Activated CD4-positive, alpha-beta T cell treated with anti-CD3 and anti-CD28 coated beads, Interleukin-2, Interleukin-4, amounts not matched to agents 100 ng/mL and 50 ng/mL, durations not matched to agents 16 hours and 8 hours (primary cell): ENCODE measurements around the gene PIGZ.
A peak's percentile ranks its signal among the peaks of the same experiment; 100 is the strongest.

Source experiments
- DNase-seq: peaks from one replicate; pipeline ENCODE4 v3.0.0-alpha.2; 2020; ENCODE audit warnings: low spot score

PIGZ gene

DNA sequence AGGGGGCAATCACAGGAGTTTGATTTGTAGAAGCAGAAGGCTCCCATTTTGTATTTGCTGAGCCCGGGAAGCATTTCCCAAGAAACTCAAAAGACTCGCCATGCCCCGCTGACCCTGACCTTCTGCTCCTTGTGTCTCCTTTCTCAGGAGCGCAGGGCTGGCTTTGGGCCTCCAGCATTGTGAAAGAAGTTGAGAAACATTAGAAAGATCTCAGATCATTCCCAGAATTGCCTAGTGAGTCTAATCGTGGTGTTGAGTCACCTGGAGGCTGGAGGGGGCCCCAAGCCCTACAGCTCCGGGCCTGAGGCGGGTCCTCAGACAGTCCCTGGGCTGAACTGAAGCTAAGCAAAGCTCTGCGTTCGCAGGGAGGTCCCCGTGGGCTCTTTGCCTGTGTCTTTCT lies 10.9 kb upstream of the PIGZ start:
- no peak for DNase-seq

DNA sequence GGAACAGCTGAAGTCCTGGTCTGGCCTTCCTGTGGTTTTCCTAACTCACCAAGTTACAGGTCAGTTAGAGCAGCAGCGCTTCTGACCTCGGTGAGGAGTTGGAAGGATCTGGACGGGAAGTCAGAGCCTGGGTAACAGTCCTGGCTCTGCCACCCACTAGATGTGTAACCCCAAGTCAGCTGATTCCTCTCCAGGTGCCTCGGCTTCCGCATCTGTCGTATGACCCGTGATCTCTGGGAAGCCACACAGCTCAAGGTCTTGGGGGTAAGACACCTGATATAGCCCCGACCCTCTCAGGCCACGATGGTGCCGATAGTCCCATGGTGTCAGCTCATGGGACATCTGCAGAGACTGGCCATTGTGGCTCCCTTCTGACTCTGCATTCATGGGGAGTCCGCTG lies 8.3 kb upstream of the PIGZ start:
- no peak for DNase-seq

DNA sequence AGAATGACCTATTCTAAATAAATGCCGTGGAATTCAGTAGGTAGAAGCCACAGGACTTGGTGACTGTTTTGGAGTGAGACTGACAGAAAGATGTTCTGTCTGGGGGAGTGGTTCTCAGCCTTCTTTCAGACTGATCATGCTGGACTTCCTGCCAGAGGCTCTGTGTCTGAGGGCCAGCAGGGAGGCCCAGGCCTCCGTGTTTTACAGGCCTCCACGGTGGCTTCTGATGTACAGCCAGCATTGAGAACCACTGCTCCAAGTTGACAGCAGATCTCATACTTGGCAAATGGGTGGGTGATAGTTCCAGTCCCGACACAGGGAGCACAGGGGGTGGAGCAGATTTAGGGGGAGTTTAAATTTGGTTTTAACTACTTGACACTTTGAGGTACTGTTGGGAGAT lies 6.7 kb upstream of the PIGZ start:
- no peak for DNase-seq

DNA sequence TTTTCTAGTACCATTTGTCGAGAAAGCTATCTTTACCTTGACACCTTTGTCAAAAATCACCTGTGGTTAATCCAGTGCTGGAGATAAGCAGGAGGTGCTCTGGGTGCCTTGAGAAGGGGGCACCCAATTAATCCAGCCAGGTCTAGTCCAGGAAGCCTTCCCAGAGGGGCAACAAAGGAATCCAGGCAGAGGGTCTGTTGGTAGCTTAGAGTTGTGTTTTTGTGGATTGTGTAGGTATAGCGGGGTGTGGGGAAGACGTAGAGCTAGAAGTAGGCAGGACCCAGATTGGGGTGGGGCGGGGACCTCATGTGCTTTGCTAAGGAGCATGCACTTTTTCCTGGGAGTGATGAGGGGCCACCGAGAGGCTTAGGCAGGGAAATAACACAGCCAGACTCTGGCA lies 6.0 kb upstream of the PIGZ start:
- DNase-seq = no peak

DNA sequence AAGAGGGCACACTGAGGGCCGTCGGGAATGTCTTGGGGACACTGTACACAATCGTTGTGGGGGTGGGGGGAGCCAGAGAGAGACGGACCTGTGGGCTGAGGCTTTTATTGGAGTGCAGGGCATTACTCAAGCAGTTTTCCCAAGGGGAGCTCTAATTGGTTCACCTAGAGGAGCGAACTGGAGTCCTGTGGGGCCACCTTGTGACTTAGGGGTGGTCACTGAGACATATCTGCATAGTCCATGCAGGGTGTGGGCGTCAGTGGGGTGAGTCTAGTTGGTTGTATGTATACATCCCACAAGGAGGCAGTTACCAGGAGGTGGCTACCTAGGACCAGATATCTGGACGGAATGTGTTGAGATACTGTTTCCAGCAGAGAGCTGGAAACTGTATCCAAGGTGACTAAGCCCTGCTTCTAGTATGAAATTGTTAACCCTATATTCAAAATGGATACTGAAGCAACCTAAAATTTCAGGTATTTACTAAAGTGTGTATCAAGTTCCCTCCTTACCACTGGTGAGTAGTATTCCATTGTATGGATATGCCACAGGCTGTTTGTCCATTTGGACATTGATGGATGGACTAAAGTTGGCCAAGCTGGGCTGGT lies 2.6 kb upstream of the PIGZ start:
- DNase-seq = no peak

DNA sequence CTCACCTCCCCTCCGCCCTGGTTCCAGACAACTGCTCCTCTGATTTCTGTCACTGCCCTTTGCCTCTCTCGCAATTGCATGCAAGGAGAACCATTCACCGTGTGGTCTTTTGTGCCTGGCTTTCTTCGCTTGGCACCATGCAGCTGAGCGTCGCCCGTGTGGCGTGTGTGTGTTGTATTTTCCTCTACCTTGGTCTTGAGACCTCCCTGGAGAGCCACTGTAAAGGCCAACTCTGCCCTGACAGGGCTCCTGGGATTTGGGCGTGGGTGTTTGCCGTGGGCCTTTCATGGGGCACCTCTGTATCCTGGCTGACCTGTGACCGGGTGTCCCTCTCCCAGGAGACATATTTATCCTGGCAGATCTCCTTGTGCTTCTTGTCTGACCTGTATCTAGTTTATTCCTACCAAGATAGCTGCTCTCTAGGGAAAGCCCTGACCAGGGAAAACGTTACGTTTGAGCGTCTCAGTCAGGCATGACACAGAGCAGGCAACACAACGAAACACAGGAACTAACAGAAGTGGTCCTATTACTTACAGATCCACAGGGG lies 2.0 kb upstream of the PIGZ start:
- DNase-seq = no peak

DNA sequence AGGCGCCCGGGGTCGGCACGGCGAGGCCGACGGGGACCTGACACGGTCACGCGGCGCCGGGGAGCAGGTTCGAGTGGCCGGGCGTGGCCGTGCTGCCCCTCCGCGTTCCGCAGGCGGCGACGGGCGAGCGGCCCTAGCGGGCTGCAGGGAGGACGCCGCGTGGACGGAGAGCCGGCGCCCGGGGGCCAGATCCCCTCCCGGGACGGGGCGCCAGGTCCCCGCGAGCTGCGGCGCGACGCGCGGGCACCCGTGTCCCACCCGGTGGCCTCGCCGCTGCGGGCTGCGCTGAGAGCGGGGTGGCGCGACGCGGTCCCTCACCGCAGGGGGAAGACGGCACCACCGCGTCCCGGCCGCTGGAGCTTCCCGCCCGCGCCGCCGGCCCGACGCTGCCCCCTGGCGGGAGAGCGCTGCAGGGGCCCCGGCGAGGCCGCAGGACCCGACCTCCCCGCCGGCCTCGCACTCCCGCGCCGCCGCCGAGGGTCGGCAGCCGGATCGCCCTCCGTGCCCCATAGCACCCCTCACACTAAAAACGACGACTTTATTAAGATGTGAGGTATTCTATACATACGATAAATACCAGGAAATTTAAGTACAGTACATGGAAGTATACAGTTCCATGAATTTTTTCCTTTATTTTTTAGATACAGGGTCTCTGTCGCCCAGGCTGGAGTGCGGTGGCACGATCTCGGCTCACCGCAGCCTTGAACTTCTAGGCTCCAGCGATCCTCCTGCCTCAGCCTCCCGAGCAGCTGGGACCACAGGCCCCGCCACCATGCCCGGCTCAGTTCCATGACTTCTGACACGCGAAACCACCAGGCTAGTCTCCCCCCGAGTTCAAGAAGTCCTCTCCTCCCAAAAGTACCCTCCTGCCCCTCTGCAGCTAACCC lies 1.3 kb upstream of the PIGZ start:
- peak; percentile 62 for DNase-seq

DNA sequence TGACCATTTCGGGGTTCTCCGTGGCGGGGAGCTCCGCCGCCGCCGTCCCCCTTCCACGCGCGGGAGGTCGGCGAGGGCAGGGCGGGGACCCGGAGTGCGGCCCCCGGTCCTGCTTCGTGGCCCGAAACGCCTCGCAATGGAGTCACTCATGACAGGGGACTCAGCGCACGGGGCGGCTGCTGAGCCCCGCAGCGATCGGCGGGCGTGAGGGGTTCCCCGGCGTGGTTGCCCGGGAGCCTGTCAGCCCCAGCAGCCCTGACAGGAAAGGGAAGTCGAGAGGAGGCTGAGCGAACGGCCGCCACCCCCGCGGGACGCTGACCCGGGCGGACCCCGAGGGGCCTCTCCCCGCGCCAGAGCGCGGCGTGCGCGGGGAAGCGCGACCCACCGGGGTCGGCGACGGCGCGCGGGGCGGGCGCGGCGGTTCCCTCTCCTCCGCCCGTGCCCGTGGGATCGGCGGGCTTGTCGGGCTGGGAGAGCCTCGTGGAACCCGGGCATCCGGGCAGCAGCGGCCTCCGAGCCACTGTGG lies 564 bp upstream of the PIGZ start:
- DNase-seq = peak; percentile 34

DNA sequence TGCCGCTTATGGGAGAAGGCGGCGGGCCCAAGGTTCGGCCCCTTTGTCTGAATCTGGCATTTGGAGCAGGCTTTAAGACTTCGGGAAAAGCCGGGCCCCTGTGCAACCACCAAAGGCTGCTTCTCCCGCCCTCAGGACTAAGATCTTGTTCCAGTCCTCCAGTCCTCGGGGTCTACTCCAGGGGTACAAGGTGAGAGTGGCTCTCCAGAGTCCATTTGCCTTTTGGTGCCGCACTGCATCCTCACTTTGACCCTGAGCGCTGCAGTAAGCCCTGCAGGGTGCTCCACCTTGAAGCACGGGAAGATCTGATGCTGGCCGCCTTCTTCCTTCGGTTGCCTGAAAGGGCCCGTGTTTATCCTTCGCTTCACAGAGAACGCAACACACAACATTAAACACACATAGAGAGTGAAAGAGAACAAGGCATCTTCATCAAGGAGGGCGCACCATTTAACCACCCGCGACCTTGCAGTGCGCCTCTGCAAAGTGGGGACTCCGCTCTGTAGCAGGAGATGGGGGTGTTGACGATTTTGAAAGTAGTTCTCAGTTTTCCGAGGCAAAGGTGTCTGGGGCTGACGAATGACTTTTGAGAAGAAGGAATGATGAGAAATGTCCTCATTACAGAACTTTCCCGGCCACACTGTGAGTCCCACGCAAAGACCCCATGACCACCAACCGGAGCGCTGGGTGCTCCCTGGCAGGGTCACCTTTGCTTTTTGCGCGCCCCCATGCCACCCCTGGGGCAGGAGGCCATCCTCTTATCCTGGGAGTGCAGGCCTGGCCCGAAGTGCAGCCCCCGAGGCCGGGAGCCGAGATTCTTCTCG lies 1.0 kb downstream of the PIGZ start:
- DNase-seq = no peak

DNA sequence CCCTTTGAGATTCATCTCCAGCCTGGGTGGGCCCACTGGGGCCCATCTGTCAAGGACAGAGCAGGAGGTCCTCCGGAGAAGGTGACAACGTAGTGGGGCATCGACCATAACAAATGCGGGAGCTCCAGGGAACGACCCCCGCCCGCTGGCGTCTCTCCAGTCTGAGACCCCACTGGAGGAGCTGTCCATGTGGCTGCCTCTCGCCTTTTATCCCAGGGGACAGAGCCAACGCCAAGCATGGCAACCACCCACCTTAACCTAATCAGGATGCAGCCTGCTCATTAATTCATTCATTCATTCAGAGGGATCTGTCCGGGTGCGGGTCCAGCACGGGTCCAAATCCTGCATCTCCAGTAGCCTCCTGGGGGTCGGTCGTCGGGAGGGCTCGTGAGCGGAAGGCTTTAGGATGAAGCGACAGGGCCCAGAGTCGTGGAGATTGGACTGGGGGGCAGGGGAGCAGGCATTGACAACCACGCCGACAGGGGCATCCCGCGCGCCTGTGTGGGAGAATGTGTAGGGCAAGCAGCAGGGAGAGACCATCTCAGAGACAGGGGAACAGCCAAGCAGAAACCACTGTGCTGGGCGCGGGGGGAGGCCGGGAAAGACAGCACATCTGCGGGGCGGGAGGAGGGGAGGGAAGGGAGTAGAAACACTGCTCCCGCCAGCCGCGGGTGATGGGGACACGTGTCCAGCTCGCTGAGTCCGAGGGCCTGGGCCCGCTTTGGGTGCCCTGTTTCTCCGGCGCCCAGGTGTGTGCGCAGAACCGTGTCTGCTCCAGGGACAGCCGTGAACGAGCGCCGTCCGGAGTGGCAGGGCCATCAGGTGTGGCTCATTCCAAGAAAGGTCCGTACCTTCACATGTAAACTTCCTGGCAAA lies 1.9 kb downstream of the PIGZ start:
- DNase-seq = no peak

DNA sequence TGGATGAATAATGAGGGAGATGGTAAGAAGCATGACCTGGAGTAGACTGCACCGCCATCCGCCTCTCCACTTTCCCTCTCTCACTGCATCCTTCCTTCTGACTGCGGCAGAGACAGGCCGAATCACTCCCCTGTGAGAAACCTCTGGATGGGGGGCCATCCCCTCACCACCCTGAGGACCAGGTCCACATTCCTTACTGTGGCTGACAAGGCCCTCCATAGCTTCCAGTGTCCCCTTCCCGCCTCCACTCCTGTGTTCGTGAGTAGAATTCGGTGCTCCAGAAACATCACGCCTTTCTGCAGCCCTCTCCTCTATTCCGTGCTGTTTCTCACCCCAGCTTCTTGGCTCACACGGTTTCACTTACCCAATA lies 2.8 kb downstream of the PIGZ start:
- DNase-seq = no peak

DNA sequence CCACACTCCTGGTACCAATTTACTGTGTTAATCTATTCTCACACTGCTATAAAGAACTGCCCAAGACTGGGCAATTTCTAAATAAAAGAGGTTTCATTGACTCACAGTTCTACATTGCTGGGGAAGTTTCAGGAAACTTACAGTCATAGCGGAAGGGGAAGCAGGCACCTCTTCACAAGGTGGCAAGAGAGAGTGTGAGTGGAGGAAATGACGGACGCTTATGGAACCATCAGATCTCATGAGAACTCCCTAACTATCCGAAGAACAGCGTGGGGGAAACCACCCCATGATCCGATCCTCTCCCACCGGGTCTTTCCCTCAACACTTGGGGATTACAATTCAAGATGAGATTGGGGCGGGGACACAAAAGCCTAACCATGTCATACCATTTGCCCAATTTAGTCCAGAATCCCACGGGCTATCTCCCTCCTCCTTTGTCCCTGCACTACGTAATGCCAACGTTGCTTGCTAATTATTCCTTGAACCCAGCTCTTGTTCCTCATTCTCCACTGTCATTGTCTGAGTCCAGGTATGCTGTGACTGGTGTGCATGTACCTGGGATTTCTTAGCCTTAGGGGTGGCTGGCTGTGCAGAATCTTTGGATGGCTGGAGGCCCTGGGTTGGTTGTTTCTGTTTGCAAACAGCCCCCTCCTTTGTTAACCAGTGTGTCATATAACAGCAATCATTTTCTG lies 3.4 kb downstream of the PIGZ start:
- no peak for DNase-seq

DNA sequence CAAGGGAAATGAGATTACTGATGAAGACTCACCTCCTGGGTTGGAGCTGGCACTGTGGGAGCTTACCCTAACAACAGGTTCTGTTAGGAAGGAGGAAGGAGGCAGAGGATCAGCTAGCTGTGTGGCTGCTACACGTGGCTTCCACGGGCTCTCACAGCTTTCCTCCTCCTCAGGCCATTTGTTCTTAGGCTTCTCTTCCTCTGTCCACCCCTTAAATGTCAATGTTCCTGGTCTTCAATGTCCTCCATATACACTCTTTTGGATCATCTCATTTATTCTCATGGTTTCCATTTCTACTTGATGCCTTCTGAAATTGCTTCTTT lies 5.0 kb downstream of the PIGZ start:
- no peak for DNase-seq

DNA sequence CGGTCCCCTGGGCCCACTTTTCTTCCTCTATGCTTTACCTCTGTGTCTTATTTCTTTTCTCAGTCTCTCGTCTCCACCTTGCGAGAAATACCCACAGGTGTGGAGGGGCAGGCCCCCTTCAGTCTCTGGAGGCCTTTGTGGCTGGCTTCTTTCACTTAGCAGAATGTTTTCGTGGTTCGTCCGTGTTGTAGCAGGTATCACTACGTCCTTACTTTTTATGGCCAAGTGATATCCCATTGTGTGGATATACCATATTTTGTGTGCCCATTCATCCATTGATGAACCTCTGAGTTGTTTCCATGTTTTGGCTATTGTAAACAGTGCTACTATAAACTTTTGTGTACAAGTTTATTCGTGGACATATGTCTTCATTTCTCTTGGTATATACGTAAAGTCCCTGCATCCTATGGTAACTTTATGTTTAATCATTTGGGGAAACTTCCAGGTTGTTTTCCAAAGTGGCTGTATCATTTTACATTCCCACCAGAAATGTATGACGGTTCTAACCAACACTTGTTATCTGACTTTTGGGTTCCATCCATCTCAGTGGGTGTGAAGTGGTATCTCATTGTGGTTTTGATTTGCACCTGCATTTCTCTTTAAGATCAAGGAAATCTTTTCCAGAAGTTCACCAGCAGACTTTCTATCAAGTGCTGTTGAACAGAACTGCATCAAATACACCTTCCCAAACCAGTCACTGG lies 5.6 kb downstream of the PIGZ start:
- no peak for DNase-seq

DNA sequence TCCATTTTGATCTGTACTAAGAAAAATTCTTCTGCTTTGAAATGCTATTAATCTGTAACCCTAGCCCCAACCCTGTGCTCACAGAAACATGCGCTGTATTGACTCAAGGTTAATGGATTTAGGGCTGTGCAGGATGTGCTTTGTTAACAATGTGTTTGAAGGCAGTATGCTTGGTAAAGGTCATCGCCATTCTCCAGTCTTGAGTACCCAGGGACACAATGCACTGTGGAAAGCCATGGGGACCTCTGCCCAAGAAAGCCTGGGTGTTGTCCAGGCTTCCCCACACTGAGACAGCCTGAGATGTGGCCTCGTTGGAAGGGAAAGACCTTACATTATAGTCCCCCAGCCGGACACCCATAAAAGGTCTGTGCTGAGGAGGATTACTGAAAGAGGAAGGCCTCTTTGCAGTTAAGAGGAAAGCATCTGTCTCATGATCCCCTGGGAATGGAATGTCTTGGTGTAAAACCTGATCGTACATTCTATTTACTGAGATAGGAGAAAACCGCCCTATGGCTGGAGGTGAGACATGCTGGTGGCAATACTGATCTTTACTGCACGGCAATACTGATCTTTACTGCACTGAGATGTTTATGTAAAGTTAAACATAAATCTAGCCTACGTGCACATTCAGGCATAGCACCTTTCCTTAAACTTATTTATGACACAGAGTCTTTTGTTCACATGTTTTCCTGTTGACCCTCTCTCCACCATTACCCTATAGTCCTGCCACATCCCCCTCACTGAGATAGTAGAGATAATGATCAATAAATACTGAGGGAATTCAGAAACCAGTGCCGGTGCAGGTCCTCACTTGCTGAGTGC lies 6.3 kb downstream of the PIGZ start:
- no peak for DNase-seq

DNA sequence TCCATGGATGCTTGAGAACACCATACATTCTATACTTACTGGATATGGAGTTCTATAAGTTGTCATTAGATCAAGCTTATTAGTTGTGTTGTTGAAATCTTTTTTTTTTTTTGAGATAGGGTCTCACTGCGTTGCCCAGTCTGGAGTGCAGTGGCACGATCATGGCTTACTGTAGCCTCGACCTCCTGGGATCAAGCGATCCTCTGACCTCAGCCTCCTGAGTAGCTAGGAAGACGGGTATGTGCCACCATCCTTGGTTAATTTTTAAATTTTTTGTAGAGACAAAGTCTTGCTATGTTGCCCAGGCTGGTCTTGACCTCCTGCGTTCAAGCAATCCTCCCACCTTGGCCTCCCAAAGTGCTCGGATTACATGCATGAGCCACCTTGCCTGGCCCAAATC lies 13.8 kb downstream of the PIGZ start:
- no peak for DNase-seq

DNA sequence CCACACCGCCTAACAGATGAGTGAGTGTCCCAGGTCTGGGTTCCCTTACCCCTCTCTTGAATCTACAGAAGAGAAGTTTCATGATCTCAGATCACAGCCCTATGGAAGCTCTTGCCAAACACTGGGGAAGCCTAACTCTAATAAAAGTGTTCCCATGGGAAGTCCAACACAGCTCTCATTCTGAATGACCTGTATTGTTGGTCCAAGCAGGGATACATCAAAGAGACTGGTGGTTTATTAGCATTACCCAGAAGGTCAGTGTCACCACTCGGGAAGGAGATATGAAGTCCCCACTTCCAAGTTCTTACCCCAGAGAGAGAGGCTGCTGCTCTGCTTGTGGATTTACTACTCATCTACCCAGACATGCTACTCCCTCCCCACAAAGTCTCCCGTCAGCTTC lies 17.3 kb downstream of the PIGZ start:
- no peak for DNase-seq

DNA sequence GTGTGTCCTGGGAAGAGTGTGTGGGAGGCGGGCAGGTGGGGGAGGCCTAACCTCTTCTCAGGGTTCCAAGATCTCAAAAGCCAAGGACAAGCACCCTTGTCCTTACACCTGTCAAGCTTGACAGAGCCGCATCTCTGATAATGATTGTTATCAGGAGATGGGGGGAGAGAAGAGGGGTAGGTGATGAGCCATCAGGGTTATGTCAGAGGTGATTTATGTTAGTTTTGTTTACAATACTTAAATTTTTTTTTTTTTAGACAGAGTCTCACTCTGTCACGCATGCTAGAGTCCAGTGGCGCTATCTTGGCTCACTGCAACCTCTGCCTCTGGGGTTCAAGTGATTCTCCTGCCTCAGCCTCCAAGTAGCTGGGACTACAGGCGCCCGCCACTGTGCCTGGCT lies 18.9 kb downstream of the PIGZ start:
- no peak for DNase-seq

DNA sequence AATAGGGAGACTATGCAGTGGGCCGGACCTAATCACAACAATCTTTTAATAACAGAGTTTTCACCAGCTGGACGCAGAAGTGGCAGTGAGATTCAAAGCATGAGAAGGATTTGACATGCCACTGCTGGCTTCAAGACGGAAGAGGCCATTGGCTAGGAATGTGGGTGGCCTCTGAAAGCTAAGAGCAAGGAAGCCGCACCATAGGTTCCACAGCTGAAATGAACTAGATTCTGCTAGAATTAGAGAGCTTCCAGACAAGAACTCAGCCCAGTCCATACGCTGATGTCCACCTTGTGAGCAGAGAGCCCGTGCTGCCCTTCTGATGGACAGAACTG lies 19.4 kb downstream of the PIGZ start:
- DNase-seq = no peak
